NB4 (cell line): ENCODE data around the gene RHBDD3.

Source experiments
- MAX ChIP-seq: IDR thresholded peaks from 2 replicates; pipeline ENCODE4 v1.6.1; 2011; ENCODE audit warnings: low read depth, low read length
- MYC ChIP-seq: IDR thresholded peaks from 2 replicates; pipeline ENCODE4 v1.6.1; 2011; ENCODE audit warnings: low read depth, low read length
- POLR2A ChIP-seq: IDR thresholded peaks from 2 replicates; pipeline ENCODE4 v1.6.1; 2011; ENCODE audit warnings: mild to moderate bottlenecking; ENCODE audit not compliant: insufficient read length; ENCODE audit errors: extremely low read depth
- TF ChIP-seq, protein P1 (sequence below): IDR thresholded peaks from one replicate; pipeline ENCODE4 v1.5.1; 2012; ENCODE audit warnings: low read depth, low read length

DNA sequence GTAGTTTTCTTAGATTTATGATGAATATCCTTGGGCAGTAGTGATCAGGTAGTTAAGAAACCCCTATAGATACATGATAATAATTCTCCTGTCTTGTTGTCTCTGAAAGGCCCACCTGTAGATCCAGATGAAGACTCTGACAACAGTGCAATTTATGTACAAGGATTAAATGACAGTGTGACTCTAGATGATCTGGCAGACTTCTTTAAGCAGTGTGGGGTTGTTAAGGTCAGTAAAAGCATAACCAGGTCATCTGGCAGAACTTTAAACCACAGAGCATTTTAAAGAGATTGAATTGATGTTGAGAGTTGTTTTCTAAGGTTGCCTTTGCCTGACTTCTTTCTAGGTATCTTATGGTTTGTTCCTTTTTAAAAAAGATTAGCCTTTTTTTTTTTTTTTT lies 24.6 kb upstream of the RHBDD3 start:
- TF ChIP-seq, protein P1, sequence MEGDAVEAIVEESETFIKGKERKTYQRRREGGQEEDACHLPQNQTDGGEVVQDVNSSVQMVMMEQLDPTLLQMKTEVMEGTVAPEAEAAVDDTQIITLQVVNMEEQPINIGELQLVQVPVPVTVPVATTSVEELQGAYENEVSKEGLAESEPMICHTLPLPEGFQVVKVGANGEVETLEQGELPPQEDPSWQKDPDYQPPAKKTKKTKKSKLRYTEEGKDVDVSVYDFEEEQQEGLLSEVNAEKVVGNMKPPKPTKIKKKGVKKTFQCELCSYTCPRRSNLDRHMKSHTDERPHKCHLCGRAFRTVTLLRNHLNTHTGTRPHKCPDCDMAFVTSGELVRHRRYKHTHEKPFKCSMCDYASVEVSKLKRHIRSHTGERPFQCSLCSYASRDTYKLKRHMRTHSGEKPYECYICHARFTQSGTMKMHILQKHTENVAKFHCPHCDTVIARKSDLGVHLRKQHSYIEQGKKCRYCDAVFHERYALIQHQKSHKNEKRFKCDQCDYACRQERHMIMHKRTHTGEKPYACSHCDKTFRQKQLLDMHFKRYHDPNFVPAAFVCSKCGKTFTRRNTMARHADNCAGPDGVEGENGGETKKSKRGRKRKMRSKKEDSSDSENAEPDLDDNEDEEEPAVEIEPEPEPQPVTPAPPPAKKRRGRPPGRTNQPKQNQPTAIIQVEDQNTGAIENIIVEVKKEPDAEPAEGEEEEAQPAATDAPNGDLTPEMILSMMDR = no peak
- no peak for TF ChIP-seq POLR2A
- no peak for TF ChIP-seq MAX
- no peak for TF ChIP-seq MYC
